Measurements from ENCODE around the gene MFAP3L. TPM values are rescaled to one million over a fixed set of nuclear protein-coding genes. Genes with fewer than 3 reads are reported as not detected.

MFAP3L gene
- total and polyA plus RNA-seq, 2 donors (not counting 3 experiments of a cell fraction or from before 2014, with no cell fraction given) = 0.22 to 0.23 TPM

DNA sequence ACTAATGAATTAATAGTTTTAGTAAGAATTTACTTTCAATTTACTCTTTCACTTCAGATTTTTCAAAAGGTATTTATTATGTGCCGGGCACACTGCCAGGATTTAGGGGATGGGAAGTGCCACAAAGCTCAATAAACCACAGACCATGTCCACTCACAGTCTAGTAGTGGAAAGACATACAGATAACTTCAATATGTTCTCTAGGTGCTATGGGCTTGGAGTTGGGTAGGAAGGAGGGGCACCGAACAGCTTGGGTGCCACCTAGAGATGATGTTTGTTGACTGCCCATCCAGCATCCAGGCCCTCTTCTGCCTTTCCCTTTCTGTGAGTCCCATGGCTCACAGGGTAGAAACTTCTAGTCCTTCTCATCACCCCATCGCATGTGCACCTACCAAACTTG, 17.8 kb downstream of the MFAP3L start:
- Histone ChIP-seq H3K4me3 (replicated peaks in 1 of 3; ENCODE audit: insufficient read depth in 1 of 3, low read depth in 1 of 3, low read length in 3 of 3) (no peak overlapping the region), H3K9me1 (replicated peaks; ENCODE audit: control insufficient read depth, extremely low read depth, insufficient read depth, low read length) (no peaks in the 10 kb centered on the region), H3K9me3 (replicated peaks; ENCODE audit: control insufficient read depth, insufficient read depth, low read length) (no peaks in the 10 kb centered on the region), H3K4me2 (ENCODE audit: insufficient read depth, low read length) (no peak overlapping the region), H3K27me3 (ENCODE audit: control insufficient read depth in 2 of 2, insufficient read depth in 2 of 2, low read length in 2 of 2) (no peaks in the 10 kb centered on the region), H3K27ac (ENCODE audit: insufficient read depth, low read depth, low read length) (no peak overlapping the region), H3K9ac (replicated peaks; ENCODE audit: extremely low read depth, insufficient read depth, low read length) (no peak overlapping the region), H2AFZ (ENCODE audit: low read depth, low read length) (no peak overlapping the region), H4K20me1 (replicated peaks; ENCODE audit: control insufficient read depth, extremely low read depth, insufficient read depth, low read length) (no peaks in the 10 kb centered on the region), H3K79me2 (ENCODE audit: control insufficient read depth, insufficient read depth, low read length) (no peaks in the 10 kb centered on the region), H3K36me3 (ENCODE audit: control insufficient read depth in 2 of 2, extremely low read depth in 1 of 2, insufficient read depth in 2 of 2, low read length in 2 of 2) (no peaks in the 10 kb centered on the region), H3K4me1 (ENCODE audit: control insufficient read depth, extremely low read depth, insufficient read depth, low read length) (no peaks in the 10 kb centered on the region)
- FAIRE-seq (no peak), DNase-seq (ENCODE audit: low read depth, low spot score) (no peak)
- intact Hi-C loops (cut with micrococcal nuclease) = no loop called here
- no peak for TF ChIP-seq POLR2A (IDR thresholded peaks at IDR 0.05; ENCODE audit: low read depth, low read length)
- ChIA-PET CTCF (no interaction called here), POLR2A (no interaction called here)
- dilution Hi-C loops (cut with MboI; ENCODE audit: extremely low pct_ligation_motif_present, low sequenced_read_pairs) = no loop called here
- BruUV-seq (replicated peaks) = no TSS peak

DNA sequence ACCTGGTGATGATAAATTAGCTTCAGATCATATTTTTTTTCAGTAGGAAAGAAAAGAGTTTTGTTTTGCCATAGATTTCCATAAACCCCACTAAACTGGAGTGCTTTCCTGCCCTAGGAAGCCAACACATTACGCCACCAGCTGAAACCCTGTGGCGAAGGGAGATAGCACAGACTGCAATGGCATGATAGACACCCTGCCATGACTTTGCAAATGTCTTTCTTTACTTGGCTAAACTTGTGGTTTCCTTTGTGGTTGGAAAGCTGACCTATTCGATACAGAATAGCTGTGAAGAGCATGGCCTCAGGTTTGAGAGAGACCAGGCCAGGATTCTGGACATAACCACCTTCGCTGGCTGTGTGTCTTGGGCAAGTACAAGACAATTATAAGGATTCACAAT, 19.1 kb downstream of the MFAP3L start:
- no peak overlapping the region for H3K4me2 ChIP-seq (ENCODE audit: insufficient read depth, low read length)
- no peak overlapping the region for H3K4me3 ChIP-seq (replicated peaks in 1 of 3; ENCODE audit: insufficient read depth in 1 of 3, low read depth in 1 of 3, low read length in 3 of 3)
- H3K27me3 ChIP-seq (ENCODE audit: control insufficient read depth in 2 of 2, insufficient read depth in 2 of 2, low read length in 2 of 2) = no peaks in the 10 kb centered on the region
- intact Hi-C loops (cut with micrococcal nuclease) = no loop called here
- no TSS peak for BruUV-seq (replicated peaks)
- no peak overlapping the region for H2AFZ ChIP-seq (ENCODE audit: low read depth, low read length)
- TF ChIP-seq, protein P1, sequence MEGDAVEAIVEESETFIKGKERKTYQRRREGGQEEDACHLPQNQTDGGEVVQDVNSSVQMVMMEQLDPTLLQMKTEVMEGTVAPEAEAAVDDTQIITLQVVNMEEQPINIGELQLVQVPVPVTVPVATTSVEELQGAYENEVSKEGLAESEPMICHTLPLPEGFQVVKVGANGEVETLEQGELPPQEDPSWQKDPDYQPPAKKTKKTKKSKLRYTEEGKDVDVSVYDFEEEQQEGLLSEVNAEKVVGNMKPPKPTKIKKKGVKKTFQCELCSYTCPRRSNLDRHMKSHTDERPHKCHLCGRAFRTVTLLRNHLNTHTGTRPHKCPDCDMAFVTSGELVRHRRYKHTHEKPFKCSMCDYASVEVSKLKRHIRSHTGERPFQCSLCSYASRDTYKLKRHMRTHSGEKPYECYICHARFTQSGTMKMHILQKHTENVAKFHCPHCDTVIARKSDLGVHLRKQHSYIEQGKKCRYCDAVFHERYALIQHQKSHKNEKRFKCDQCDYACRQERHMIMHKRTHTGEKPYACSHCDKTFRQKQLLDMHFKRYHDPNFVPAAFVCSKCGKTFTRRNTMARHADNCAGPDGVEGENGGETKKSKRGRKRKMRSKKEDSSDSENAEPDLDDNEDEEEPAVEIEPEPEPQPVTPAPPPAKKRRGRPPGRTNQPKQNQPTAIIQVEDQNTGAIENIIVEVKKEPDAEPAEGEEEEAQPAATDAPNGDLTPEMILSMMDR (IDR thresholded peaks at IDR 0.05; ENCODE audit: extremely low read depth in 1 of 2, insufficient read depth in 1 of 2, low read depth in 1 of 2, low read length in 2 of 2) = no peak
- TF ChIP-seq JUN (IDR thresholded peaks at IDR 0.05; ENCODE audit: borderline replicate concordance, insufficient read depth, insufficient read length, low read depth) (no peak), EZH2 (IDR thresholded peaks at IDR 0.05; ENCODE audit: borderline replicate concordance, low read depth, low read length, severe bottlenecking) (no peak), POLR2AphosphoS5 (IDR thresholded peaks at IDR 0.05; ENCODE audit: insufficient read depth, low read depth, low read length) (no peak), MYC (IDR thresholded peaks at IDR 0.05; ENCODE audit: low read depth, low read length) (no peak), POLR2A (IDR thresholded peaks at IDR 0.05; ENCODE audit: low read depth, low read length) (no peak), GATA2 (IDR thresholded peaks at IDR 0.05; ENCODE audit: insufficient read depth, insufficient read length, low read depth, low read length) (no peak), FOS (IDR thresholded peaks at IDR 0.05; ENCODE audit: borderline replicate concordance, insufficient read depth, low read length) (no peak)
- TF ChIP-seq, protein P2, sequence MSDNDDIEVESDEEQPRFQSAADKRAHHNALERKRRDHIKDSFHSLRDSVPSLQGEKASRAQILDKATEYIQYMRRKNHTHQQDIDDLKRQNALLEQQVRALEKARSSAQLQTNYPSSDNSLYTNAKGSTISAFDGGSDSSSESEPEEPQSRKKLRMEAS (IDR thresholded peaks at IDR 0.05; ENCODE audit: insufficient read depth, insufficient read length) = no peak
- dilution Hi-C loops (cut with MboI; ENCODE audit: extremely low pct_ligation_motif_present, low sequenced_read_pairs) = no loop called here
- H3K79me2 ChIP-seq (ENCODE audit: control insufficient read depth, insufficient read depth, low read length) = no peaks in the 10 kb centered on the region
- DNase-seq (ENCODE audit: low read depth, low spot score) = no peak
- no peaks in the 10 kb centered on the region for H3K36me3 ChIP-seq (ENCODE audit: control insufficient read depth in 2 of 2, extremely low read depth in 1 of 2, insufficient read depth in 2 of 2, low read length in 2 of 2)
- no peaks in the 10 kb centered on the region for H3K9me3 ChIP-seq (replicated peaks; ENCODE audit: control insufficient read depth, insufficient read depth, low read length)
- H3K9ac ChIP-seq (replicated peaks; ENCODE audit: extremely low read depth, insufficient read depth, low read length) = no peak overlapping the region
- H4K20me1 ChIP-seq (replicated peaks; ENCODE audit: control insufficient read depth, extremely low read depth, insufficient read depth, low read length) = no peaks in the 10 kb centered on the region
- FAIRE-seq = no peak
- H3K9me1 ChIP-seq (replicated peaks; ENCODE audit: control insufficient read depth, extremely low read depth, insufficient read depth, low read length) = no peaks in the 10 kb centered on the region
- H3K27ac ChIP-seq (ENCODE audit: insufficient read depth, low read depth, low read length) = no peak overlapping the region
- H3K4me1 ChIP-seq (ENCODE audit: control insufficient read depth, extremely low read depth, insufficient read depth, low read length) = no peaks in the 10 kb centered on the region
- ChIA-PET CTCF (no interaction called here), POLR2A (no interaction called here)

Data from endothelial cell of umbilical vein (primary cell).